CD4-positive, CD25-positive, alpha-beta regulatory T cell (primary cell): ENCODE results near the gene CD200. TPM values are rescaled to one million over a fixed set of nuclear protein-coding genes. Genes with fewer than 3 reads are reported as not detected.

Experiments used
- ATAC-seq, 2 donors: fragments of 150-1000 bp; cut with Tn5 transposase; one replicate each; pipeline ENCODE4 v1.10.0; 2021; ENCODE audit warnings: low read depth in 2 of 2, moderate number of reproducible peaks in 2 of 2, moderate library complexity in 1 of 2
- DNase-seq, 3 donors: peaks; one replicate each; pipeline versions ENCODE4 v3.0.0 to v3.0.0-alpha.2; 2012 to 2022; ENCODE audit warnings: mixed read lengths in 1 of 3
- H3K27ac ChIP-seq: one replicate; pipeline ENCODE4 v1.7.0; 2013; ENCODE audit warnings: mild to moderate bottlenecking, low read length; ENCODE audit not compliant: insufficient read depth, poor library complexity, severe bottlenecking
- H3K27me3 ChIP-seq: one replicate; pipeline ENCODE4 v1.7.0; 2013; ENCODE audit warnings: low read length; ENCODE audit not compliant: control insufficient read depth, insufficient read depth
- H3K36me3 ChIP-seq: one replicate; pipeline ENCODE4 v1.7.0; 2013; ENCODE audit warnings: mild to moderate bottlenecking, low read length, moderate library complexity; ENCODE audit not compliant: control insufficient read depth, insufficient read depth
- H3K4me1 ChIP-seq: 2 replicates; pipeline ENCODE4 v1.7.0; 2013; ENCODE audit warnings: mild to moderate bottlenecking, low read length; ENCODE audit not compliant: insufficient read depth, control insufficient read depth, poor library complexity, severe bottlenecking
- H3K4me3 ChIP-seq: one replicate; pipeline ENCODE4 v1.7.0; 2013; ENCODE audit warnings: low read depth, mild to moderate bottlenecking, low read length, moderate library complexity
- H3K9me3 ChIP-seq, 2 experiments: 1 replicate in 1 of 2; 2 replicates in 1 of 2; pipeline ENCODE4 v1.7.0; 2013; ENCODE audit warnings: low read length in 2 of 2, mild to moderate bottlenecking in 1 of 2, moderate library complexity in 1 of 2; ENCODE audit not compliant: control insufficient read depth in 2 of 2
- H3K27ac Mint-ChIP-seq, 3 donors: one replicate each; pipeline ENCODE4 v1.8.0; 2020 to 2022; ENCODE audit warnings: mild to moderate bottlenecking in 3 of 3, mixed read lengths in 3 of 3, moderate library complexity in 2 of 3
- H3K27me3 Mint-ChIP-seq: one replicate; pipeline ENCODE4 v1.8.0; 2022; ENCODE audit warnings: mild to moderate bottlenecking, mixed read lengths
- H3K36me3 Mint-ChIP-seq: one replicate; pipeline ENCODE4 v1.8.0; 2020; ENCODE audit warnings: mixed read lengths
- H3K4me1 Mint-ChIP-seq, 4 donors: one replicate each; pipeline ENCODE4 v1.8.0; 2020 to 2022; ENCODE audit warnings: mixed read lengths in 4 of 4, mild to moderate bottlenecking in 1 of 4
- H3K4me3 Mint-ChIP-seq, 4 donors: one replicate each; pipeline ENCODE4 v1.8.0; 2020 to 2022; ENCODE audit warnings: mild to moderate bottlenecking in 4 of 4, mixed read lengths in 4 of 4, moderate library complexity in 3 of 4
- H3K9me3 Mint-ChIP-seq, 7 donors: one replicate each; pipeline ENCODE4 v1.8.0; 2020 to 2022; ENCODE audit warnings: mixed read lengths in 7 of 7, mild to moderate bottlenecking in 3 of 7, moderate library complexity in 2 of 7
- polyA plus RNA-seq, 4 donors: library from polyadenylated mRNA; unstranded; fragments of 300-500 nt; fragmentation: Illumina TruSeq; gene quantifications; one replicate each; pipeline ENCODE4 v1.2.3, GENCODE V29; 2021
- total RNA-seq: library from RNA; stranded (reverse); gene quantifications from one replicate; pipeline ENCODE4 v1.2.3, GENCODE V29; 2022

The CD200 gene, protein sequence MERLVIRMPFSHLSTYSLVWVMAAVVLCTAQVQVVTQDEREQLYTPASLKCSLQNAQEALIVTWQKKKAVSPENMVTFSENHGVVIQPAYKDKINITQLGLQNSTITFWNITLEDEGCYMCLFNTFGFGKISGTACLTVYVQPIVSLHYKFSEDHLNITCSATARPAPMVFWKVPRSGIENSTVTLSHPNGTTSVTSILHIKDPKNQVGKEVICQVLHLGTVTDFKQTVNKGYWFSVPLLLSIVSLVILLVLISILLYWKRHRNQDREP
- 2.8 TPM for total RNA-seq
- polyA plus RNA-seq = 1 to 10 TPM; 1.9 to 4.8 (median 3.4) TPM

- H3K9me3 ChIP-seq = no peaks in the 10 kb centered on the region
- Mint-ChIP-seq H3K9me3 (peaks cover 0 to 2% (median 0%) of the 10 kb centered on the region in 7 donors), H3K27me3 (peaks cover 34% of the 10 kb centered on the region), H3K27ac (peak within 1 kb of the TSS; percentile 1 to 63 (median 52)), H3K36me3 (no peaks in the 10 kb centered on the region), H3K4me3 (peak within 1 kb of the TSS; percentile 79 to 93 (median 88)), H3K4me1 (peaks cover 0 to 54% (median 23%) of the 10 kb centered on the region in 4 donors)
- ATAC-seq (peak; percentile 39 to 69), DNase-seq (peak; percentile 20 to 41 (median 25))
- H3K36me3 ChIP-seq = no peaks in the 10 kb centered on the region
- H3K4me3 ChIP-seq = peak within 1 kb of the TSS; percentile 76
- peaks cover 11% of the 10 kb centered on the region for H3K4me1 ChIP-seq
- H3K27ac ChIP-seq = no peak within 1 kb of the TSS
- H3K27me3 ChIP-seq = peaks cover 9% of the 10 kb centered on the region
Observed at GRCh38 chr3:112333002-112333380, at the start of gene CD200. TSS of gene CD200 (plus strand) at chr3:112333156. CDS start at chr3:112333213, 57 bp downstream.

DNA sequence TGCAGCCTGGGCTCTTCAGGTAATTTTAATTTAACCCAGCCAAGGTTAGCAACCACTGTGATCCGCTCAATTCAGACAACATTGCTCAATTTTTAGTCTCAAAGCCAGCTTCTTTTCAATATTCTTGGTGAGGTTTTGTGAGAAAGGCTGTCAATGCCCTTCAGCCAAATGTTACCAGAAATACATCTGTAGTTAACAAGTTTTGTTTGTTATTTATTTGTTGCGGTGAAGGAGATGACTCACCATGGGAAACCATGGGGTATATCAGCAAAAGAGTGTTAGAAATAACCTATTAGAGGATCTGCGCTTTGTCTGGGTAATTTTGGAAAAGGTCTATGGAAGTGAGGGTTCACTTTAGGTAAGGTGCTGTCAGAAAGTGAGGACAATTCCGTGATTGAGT, 43.9 kb upstream of the CD200 start:
- H3K36me3 ChIP-seq = no peaks in the 10 kb centered on the region
- ATAC-seq = no peak
- Mint-ChIP-seq H3K4me3 (no peak overlapping the region), H3K4me1 (peaks cover 0 to 4% (median under 1%) of the 10 kb centered on the region in 4 donors), H3K27ac (no peak overlapping the region), H3K27me3 (peaks cover 15% of the 10 kb centered on the region), H3K9me3 (peaks cover 0 to 1% (median 0%) of the 10 kb centered on the region in 7 donors), H3K36me3 (no peaks in the 10 kb centered on the region)
- H3K27ac ChIP-seq = no peak overlapping the region
- no peak overlapping the region for H3K4me3 ChIP-seq
- no peaks in the 10 kb centered on the region for H3K9me3 ChIP-seq
- DNase-seq = no peak
- no peaks in the 10 kb centered on the region for H3K27me3 ChIP-seq
- H3K4me1 ChIP-seq = no peaks in the 10 kb centered on the region

GRCh38 chr3:112293368-112294321, 39.3 kb upstream of the CD200 start, which contains the start of gene SLC9C1:
TSS of gene SLC9C1 (minus strand) at chr3:112294216. CDS start at chr3:112286791, 7,425 bp downstream.
- Histone ChIP-seq H3K4me3 (no peak within 1 kb of the TSS), H3K27ac (no peak within 1 kb of the TSS), H3K27me3 (no peaks in the 10 kb centered on the region), H3K36me3 (no peaks in the 10 kb centered on the region), H3K9me3 (no peaks in the 10 kb centered on the region), H3K4me1 (peaks cover 11% of the 10 kb centered on the region)
- peaks cover 7% of the 10 kb centered on the region for H3K27me3 Mint-ChIP-seq
- H3K4me1 Mint-ChIP-seq = peaks cover 8 to 26% (median 19%) of the 10 kb centered on the region in 4 donors
- peak within 1 kb of the TSS in 2 of 3 donors; percentile 15 to 81 for H3K27ac Mint-ChIP-seq
- DNase-seq (peak; percentile 7 to 73 (median 45)), ATAC-seq (peak; percentile 56 to 64)
- H3K4me3 Mint-ChIP-seq = peak within 1 kb of the TSS in 2 of 4 donors; percentile 42 to 67
- no peaks in the 10 kb centered on the region for H3K36me3 Mint-ChIP-seq
- H3K9me3 Mint-ChIP-seq = peaks cover 0 to 1% (median 0%) of the 10 kb centered on the region in 7 donors

DNA sequence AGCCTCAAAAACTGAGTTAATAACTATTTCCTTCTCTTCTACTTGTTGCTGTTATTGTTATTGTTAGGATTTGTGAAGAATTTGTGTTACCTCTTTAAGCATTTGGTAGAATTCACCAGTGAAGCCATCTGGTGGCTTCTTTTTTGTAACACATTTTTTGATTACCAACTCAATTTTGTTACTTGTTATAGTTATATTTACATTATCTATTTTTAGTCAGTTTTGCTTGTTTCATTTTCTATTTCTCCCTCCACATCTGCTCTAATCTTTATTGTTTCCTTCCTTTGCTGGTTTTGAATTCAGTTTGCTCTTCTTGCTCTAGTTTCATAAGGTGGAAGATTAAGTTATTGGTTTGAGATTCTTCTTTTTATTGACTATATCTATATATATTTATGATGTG, 35.2 kb upstream of the CD200 start:
- Histone ChIP-seq H3K36me3 (no peaks in the 10 kb centered on the region), H3K4me1 (peaks cover 14% of the 10 kb centered on the region), H3K4me3 (peak overlapping the region; percentile 56), H3K27me3 (no peaks in the 10 kb centered on the region), H3K27ac (no peak overlapping the region), H3K9me3 (no peaks in the 10 kb centered on the region)
- no peaks in the 10 kb centered on the region for H3K9me3 Mint-ChIP-seq
- no peaks in the 10 kb centered on the region for H3K36me3 Mint-ChIP-seq
- H3K4me3 Mint-ChIP-seq = peak overlapping the region; percentile 7 to 42 (median 27)
- peak in 1 of 2 donors; percentile 36 for ATAC-seq
- peak in 1 of 3 donors; percentile 39 for DNase-seq
- H3K4me1 Mint-ChIP-seq = peaks cover 8 to 28% (median 22%) of the 10 kb centered on the region in 4 donors
- H3K27me3 Mint-ChIP-seq = no peaks in the 10 kb centered on the region
- peak overlapping the region in 2 of 3 donors; percentile 0 to 58 for H3K27ac Mint-ChIP-seq

DNA sequence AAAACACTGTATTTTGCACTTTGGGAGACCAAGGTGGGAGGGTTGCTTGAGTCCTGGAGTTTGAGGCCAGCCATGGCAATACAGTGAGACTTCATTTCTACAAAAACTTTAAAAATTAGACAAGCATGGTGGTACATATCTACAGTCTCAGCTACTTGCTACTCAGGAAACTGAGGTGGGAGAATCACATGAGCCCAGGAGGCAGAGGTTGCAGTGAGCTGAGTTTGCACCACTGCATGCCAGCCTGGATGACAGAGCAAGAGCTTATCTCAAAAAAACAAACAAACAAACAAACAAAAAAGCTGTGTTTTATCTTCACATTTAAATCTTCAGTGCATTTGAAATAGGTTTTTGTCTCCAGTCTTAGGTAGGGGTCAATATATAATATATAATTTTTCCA, 34.2 kb upstream of the CD200 start:
- no peaks in the 10 kb centered on the region for H3K27me3 Mint-ChIP-seq
- H3K9me3 Mint-ChIP-seq = no peaks in the 10 kb centered on the region
- DNase-seq = no peak
- Histone ChIP-seq H3K27ac (no peak overlapping the region), H3K36me3 (no peaks in the 10 kb centered on the region), H3K4me1 (peaks cover 19% of the 10 kb centered on the region), H3K27me3 (no peaks in the 10 kb centered on the region), H3K4me3 (no peak overlapping the region), H3K9me3 (no peaks in the 10 kb centered on the region)
- H3K36me3 Mint-ChIP-seq = no peaks in the 10 kb centered on the region
- no peak overlapping the region for H3K27ac Mint-ChIP-seq
- peaks cover 8 to 28% (median 19%) of the 10 kb centered on the region in 4 donors for H3K4me1 Mint-ChIP-seq
- no peak overlapping the region for H3K4me3 Mint-ChIP-seq
- no peak for ATAC-seq

- no peak overlapping the region for H3K27ac ChIP-seq
- no peaks in the 10 kb centered on the region for H3K27me3 ChIP-seq
- peaks cover 8 to 16% (median 14%) of the 10 kb centered on the region in 4 donors for H3K4me1 Mint-ChIP-seq
- peak overlapping the region in 1 of 3 donors; percentile 37 for H3K27ac Mint-ChIP-seq
- H3K4me3 ChIP-seq = no peak overlapping the region
- peaks cover 19% of the 10 kb centered on the region for H3K4me1 ChIP-seq
- no peaks in the 10 kb centered on the region for H3K9me3 Mint-ChIP-seq
- no peaks in the 10 kb centered on the region for H3K36me3 Mint-ChIP-seq
- H3K4me3 Mint-ChIP-seq = no peak overlapping the region
- DNase-seq (no peak), ATAC-seq (no peak)
- H3K36me3 ChIP-seq = no peaks in the 10 kb centered on the region
- no peaks in the 10 kb centered on the region for H3K9me3 ChIP-seq
- H3K27me3 Mint-ChIP-seq = no peaks in the 10 kb centered on the region
Observed at GRCh38 chr3:112302150-112302830, 30.7 kb upstream of the CD200 start.
